ENCODE data around the gene CKM.
"Not testable (repeated sequence)": the region's sequence is repeated elsewhere in the genome, so short reads cannot be mapped to it uniquely, and the experiment has no call there.

The CKM gene

DNA sequence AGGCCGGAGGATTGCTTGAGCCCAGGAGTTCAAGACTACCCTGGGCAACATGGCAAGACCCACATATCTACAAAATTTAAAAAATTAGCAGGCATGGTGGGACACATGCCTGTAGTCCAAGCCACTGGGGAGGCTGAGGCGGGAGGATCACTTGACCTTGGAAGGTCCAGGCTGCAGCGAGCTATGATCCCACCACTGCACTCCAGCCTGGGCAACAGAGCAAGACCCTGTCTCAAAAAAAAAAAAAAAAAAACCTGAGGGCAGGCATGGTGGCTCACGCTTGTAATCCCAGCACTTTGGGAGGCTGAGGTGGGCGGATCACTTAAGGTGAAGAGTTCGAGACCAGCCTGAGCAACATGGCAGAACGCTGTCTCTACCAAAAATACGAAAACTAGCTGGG lies 13.4 kb downstream of the CKM start:
- H4K91ac ChIP-seq (ENCODE audit: low read length); H3K4me1 ChIP-seq (ENCODE audit: control insufficient read depth, insufficient read depth, low read depth, low read length); H3K23ac ChIP-seq (ENCODE audit: low read length in 2 of 2); H4K8ac ChIP-seq (ENCODE audit: low read length); H2BK5ac ChIP-seq (ENCODE audit: low read depth, low read length, poor library complexity, severe bottlenecking); H2BK120ac ChIP-seq (ENCODE audit: low read depth, low read length); H3K4ac ChIP-seq (ENCODE audit: low read depth in 1 of 2, low read length in 2 of 2); H3K9me3 ChIP-seq (ENCODE audit: control insufficient read depth, low read length); H3K27ac ChIP-seq (ENCODE audit: low read length, poor library complexity, severe bottlenecking); H2AK5ac ChIP-seq (ENCODE audit: low read length, severe bottlenecking); H3K9ac ChIP-seq (ENCODE audit: low read length); H3K4me2 ChIP-seq (ENCODE audit: low read length, poor library complexity, severe bottlenecking); H3K4me3 ChIP-seq (ENCODE audit: insufficient read depth in 1 of 2, low read depth in 1 of 2, low read length in 2 of 2); H3K14ac ChIP-seq (ENCODE audit: low read length in 2 of 2); H3K79me1 ChIP-seq (replicated peaks; ENCODE audit: low read length, poor library complexity, severe bottlenecking); H2AFZ ChIP-seq (ENCODE audit: low read depth, low read length); H2BK15ac ChIP-seq (ENCODE audit: low read depth, poor library complexity, severe bottlenecking); DNase-seq; H2BK12ac ChIP-seq (ENCODE audit: low read length in 2 of 2); H3K36me3 ChIP-seq (ENCODE audit: control insufficient read depth in 1 of 2, insufficient read depth in 2 of 2, low read depth in 1 of 2, low read length in 2 of 2); H3K18ac ChIP-seq (ENCODE audit: low read depth in 1 of 2, low read length in 2 of 2): not testable (repeated sequence)
- H3K27me3 ChIP-seq (ENCODE audit: control insufficient read depth in 1 of 2, insufficient read depth in 1 of 2, low read length in 2 of 2): peaks cover 0 to 14% of the 10 kb centered on the region in 2 experiments
- 95% methylated on average over 8 of the region's 8 CpGs for WGBS

GRCh38 chr19:45307361-45307760 lies 15.3 kb downstream of the CKM start:
- H2BK12ac ChIP-seq (ENCODE audit: low read length in 2 of 2): no peak overlapping the region
- no peak overlapping the region for H3K23ac ChIP-seq (ENCODE audit: low read length in 2 of 2)
- no peak overlapping the region for H3K18ac ChIP-seq (ENCODE audit: low read depth in 1 of 2, low read length in 2 of 2)
- no peak overlapping the region for H2AK5ac ChIP-seq (ENCODE audit: low read length, severe bottlenecking)
- H3K4me3 ChIP-seq (ENCODE audit: insufficient read depth in 1 of 2, low read depth in 1 of 2, low read length in 2 of 2): no peak overlapping the region
- DNase-seq: no peak
- H2AFZ ChIP-seq (ENCODE audit: low read depth, low read length): no peak overlapping the region
- no peak overlapping the region for H2BK5ac ChIP-seq (ENCODE audit: low read depth, low read length, poor library complexity, severe bottlenecking)
- 91% methylated on average over 19 of the region's 19 CpGs for WGBS
- no peak overlapping the region for H3K27ac ChIP-seq (ENCODE audit: low read length, poor library complexity, severe bottlenecking)
- peaks cover 2% of the 10 kb centered on the region for H3K4me1 ChIP-seq (ENCODE audit: control insufficient read depth, insufficient read depth, low read depth, low read length)
- no peak overlapping the region for H3K9ac ChIP-seq (ENCODE audit: low read length)
- H2BK15ac ChIP-seq (ENCODE audit: low read depth, poor library complexity, severe bottlenecking): no peak overlapping the region
- no peak overlapping the region for H4K8ac ChIP-seq (ENCODE audit: low read length)
- no peak overlapping the region for H3K4ac ChIP-seq (ENCODE audit: low read depth in 1 of 2, low read length in 2 of 2)
- H3K14ac ChIP-seq (ENCODE audit: low read length in 2 of 2): no peak overlapping the region
- H3K36me3 ChIP-seq (ENCODE audit: control insufficient read depth in 1 of 2, insufficient read depth in 2 of 2, low read depth in 1 of 2, low read length in 2 of 2): peaks cover 4 to 10% of the 10 kb centered on the region in 2 experiments
- no peak overlapping the region for H3K4me2 ChIP-seq (ENCODE audit: low read length, poor library complexity, severe bottlenecking)
- no peak overlapping the region for H2BK120ac ChIP-seq (ENCODE audit: low read depth, low read length)
- H3K79me1 ChIP-seq (replicated peaks; ENCODE audit: low read length, poor library complexity, severe bottlenecking): no peaks in the 10 kb centered on the region
- H3K9me3 ChIP-seq (ENCODE audit: control insufficient read depth, low read length): peaks cover 5% of the 10 kb centered on the region
- H4K91ac ChIP-seq (ENCODE audit: low read length): no peak overlapping the region
- no peaks in the 10 kb centered on the region for H3K27me3 ChIP-seq (ENCODE audit: control insufficient read depth in 1 of 2, insufficient read depth in 1 of 2, low read length in 2 of 2)

DNA sequence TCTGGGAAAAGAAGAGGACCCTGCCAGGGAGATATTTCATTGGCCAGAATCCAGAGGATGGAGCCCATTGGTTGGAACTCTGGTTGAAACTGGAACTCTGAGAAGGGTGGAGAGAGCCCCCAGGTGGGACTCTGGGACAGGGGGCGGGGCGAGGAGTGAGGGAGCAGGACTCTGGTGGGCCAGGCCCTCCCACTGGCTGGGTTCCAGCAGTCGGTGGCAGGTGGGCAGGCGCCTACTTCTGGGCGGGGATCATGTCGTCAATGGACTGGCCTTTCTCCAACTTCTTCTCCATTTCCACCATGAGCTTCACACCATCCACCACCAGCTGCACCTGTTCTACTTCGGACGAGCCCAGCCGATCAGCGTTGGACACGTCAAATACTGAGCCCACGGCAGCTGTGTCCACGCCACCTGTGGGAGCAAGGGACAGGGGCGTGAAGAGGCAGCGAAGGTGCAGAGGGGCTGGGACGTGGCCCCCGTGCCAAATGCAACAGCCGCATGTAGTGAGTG lies 16.1 kb downstream of the CKM start:
- no peak overlapping the region for H2BK120ac ChIP-seq (ENCODE audit: low read depth, low read length)
- no peak overlapping the region for H3K4me2 ChIP-seq (ENCODE audit: low read length, poor library complexity, severe bottlenecking)
- no peak for DNase-seq
- no peaks in the 10 kb centered on the region for H3K79me1 ChIP-seq (replicated peaks; ENCODE audit: low read length, poor library complexity, severe bottlenecking)
- peak overlapping the region; percentile 43 for H4K91ac ChIP-seq (ENCODE audit: low read length)
- no peak overlapping the region for H4K8ac ChIP-seq (ENCODE audit: low read length)
- H3K36me3 ChIP-seq (ENCODE audit: control insufficient read depth in 1 of 2, insufficient read depth in 2 of 2, low read depth in 1 of 2, low read length in 2 of 2): peaks cover 11 to 17% of the 10 kb centered on the region in 2 experiments
- peaks cover 5% of the 10 kb centered on the region for H3K9me3 ChIP-seq (ENCODE audit: control insufficient read depth, low read length)
- H2BK5ac ChIP-seq (ENCODE audit: low read depth, low read length, poor library complexity, severe bottlenecking): no peak overlapping the region
- no peaks in the 10 kb centered on the region for H3K27me3 ChIP-seq (ENCODE audit: control insufficient read depth in 1 of 2, insufficient read depth in 1 of 2, low read length in 2 of 2)
- H2BK12ac ChIP-seq (ENCODE audit: low read length in 2 of 2): no peak overlapping the region
- no peak overlapping the region for H3K14ac ChIP-seq (ENCODE audit: low read length in 2 of 2)
- H2BK15ac ChIP-seq (ENCODE audit: low read depth, poor library complexity, severe bottlenecking): no peak overlapping the region
- H3K4me1 ChIP-seq (ENCODE audit: control insufficient read depth, insufficient read depth, low read depth, low read length): peaks cover under 1% of the 10 kb centered on the region
- no peak overlapping the region for H3K4ac ChIP-seq (ENCODE audit: low read depth in 1 of 2, low read length in 2 of 2)
- no peak overlapping the region for H2AFZ ChIP-seq (ENCODE audit: low read depth, low read length)
- no peak overlapping the region for H3K9ac ChIP-seq (ENCODE audit: low read length)
- 86% methylated on average over 18 of the region's 18 CpGs for WGBS
- no peak overlapping the region for H3K27ac ChIP-seq (ENCODE audit: low read length, poor library complexity, severe bottlenecking)
- no peak overlapping the region for H2AK5ac ChIP-seq (ENCODE audit: low read length, severe bottlenecking)
- no peak overlapping the region for H3K18ac ChIP-seq (ENCODE audit: low read depth in 1 of 2, low read length in 2 of 2)
- H3K23ac ChIP-seq (ENCODE audit: low read length in 2 of 2): no peak overlapping the region
- H3K4me3 ChIP-seq (ENCODE audit: insufficient read depth in 1 of 2, low read depth in 1 of 2, low read length in 2 of 2): no peak overlapping the region

- no peak for DNase-seq
- H3K4me1 ChIP-seq (ENCODE audit: control insufficient read depth, insufficient read depth, low read depth, low read length): no peaks in the 10 kb centered on the region
- no peak overlapping the region for H3K18ac ChIP-seq (ENCODE audit: low read depth in 1 of 2, low read length in 2 of 2)
- no peak overlapping the region for H2BK5ac ChIP-seq (ENCODE audit: low read depth, low read length, poor library complexity, severe bottlenecking)
- H3K23ac ChIP-seq (ENCODE audit: low read length in 2 of 2): no peak overlapping the region
- no peak overlapping the region for H2BK12ac ChIP-seq (ENCODE audit: low read length in 2 of 2)
- no peak overlapping the region for H2AFZ ChIP-seq (ENCODE audit: low read depth, low read length)
- H3K4me2 ChIP-seq (ENCODE audit: low read length, poor library complexity, severe bottlenecking): no peak overlapping the region
- H2AK5ac ChIP-seq (ENCODE audit: low read length, severe bottlenecking): no peak overlapping the region
- H3K27me3 ChIP-seq (ENCODE audit: control insufficient read depth in 1 of 2, insufficient read depth in 1 of 2, low read length in 2 of 2): no peaks in the 10 kb centered on the region
- H4K8ac ChIP-seq (ENCODE audit: low read length): no peak overlapping the region
- H3K27ac ChIP-seq (ENCODE audit: low read length, poor library complexity, severe bottlenecking): no peak overlapping the region
- no peaks in the 10 kb centered on the region for H3K79me1 ChIP-seq (replicated peaks; ENCODE audit: low read length, poor library complexity, severe bottlenecking)
- no peak overlapping the region for H3K14ac ChIP-seq (ENCODE audit: low read length in 2 of 2)
- H3K4me3 ChIP-seq (ENCODE audit: insufficient read depth in 1 of 2, low read depth in 1 of 2, low read length in 2 of 2): no peak overlapping the region
- H3K9ac ChIP-seq (ENCODE audit: low read length): no peak overlapping the region
- no peak overlapping the region for H3K4ac ChIP-seq (ENCODE audit: low read depth in 1 of 2, low read length in 2 of 2)
- WGBS: 76% methylated on average over 9 of the region's 9 CpGs
- H3K9me3 ChIP-seq (ENCODE audit: control insufficient read depth, low read length): peaks cover 5% of the 10 kb centered on the region
- H2BK15ac ChIP-seq (ENCODE audit: low read depth, poor library complexity, severe bottlenecking): no peak overlapping the region
- H3K36me3 ChIP-seq (ENCODE audit: control insufficient read depth in 1 of 2, insufficient read depth in 2 of 2, low read depth in 1 of 2, low read length in 2 of 2): peaks cover 11 to 17% of the 10 kb centered on the region in 2 experiments
- no peak overlapping the region for H2BK120ac ChIP-seq (ENCODE audit: low read depth, low read length)
- no peak overlapping the region for H4K91ac ChIP-seq (ENCODE audit: low read length)
Observed at GRCh38 chr19:45306040-45306439, 16.6 kb downstream of the CKM start.
